Measurements from ENCODE around the gene STK25. TPM values are rescaled to one million over a fixed set of nuclear protein-coding genes. Genes with fewer than 3 reads are reported as not detected.

Gene STK25
- total and polyA plus RNA-seq, 2 experiments from 2014 or later = 125 to 304 TPM

DNA sequence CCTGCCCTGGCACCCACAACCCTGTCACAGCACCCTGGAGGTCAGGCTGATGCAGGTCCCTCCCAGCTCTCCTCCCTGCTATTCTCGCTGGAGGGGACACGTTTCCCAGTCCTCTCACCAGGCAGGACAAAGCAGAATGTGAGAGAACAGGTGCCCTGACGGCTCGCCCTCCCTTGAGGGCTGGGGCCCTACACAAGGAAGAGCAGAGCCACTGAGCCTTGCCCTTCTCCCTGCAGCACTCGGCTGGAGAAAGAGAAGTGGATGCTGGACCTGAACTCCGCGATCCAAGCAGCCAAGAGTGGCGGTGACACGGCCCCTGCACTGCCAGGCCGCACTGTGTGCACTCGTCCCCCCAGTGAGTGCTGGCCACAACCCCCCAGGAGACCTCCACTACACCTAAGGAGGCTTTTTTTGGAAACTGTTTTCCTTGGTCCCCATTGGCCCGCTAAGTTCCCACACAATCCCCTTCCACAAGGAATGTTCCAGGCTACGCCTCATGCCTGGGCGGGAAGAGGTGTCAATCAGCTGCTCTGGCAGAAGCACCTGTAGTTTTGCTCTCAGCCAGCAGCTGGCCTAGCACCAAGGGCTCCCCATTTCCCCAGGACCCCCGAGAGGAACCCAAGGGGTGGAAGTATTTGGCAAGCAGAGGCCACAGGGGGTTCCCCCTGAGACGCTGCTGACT, 17.4 kb downstream of the STK25 start:
- Histone ChIP-seq H3K4me3 (no peak overlapping the region), H2AFZ (no peak overlapping the region), H4K20me1 (replicated peaks; ENCODE audit: insufficient read depth) (no peaks in the 10 kb centered on the region), H3K4me1 (ENCODE audit: insufficient read depth) (no peaks in the 10 kb centered on the region), H3F3A (replicated peaks; ENCODE audit: low read depth) (no peaks in the 10 kb centered on the region; the same call in 1 of the 2 replicates), H3K9me2 (ENCODE audit: insufficient read depth) (no peaks in the 10 kb centered on the region), H3K27me3 (ENCODE audit: insufficient read depth) (no peaks in the 10 kb centered on the region), H3K27ac (ENCODE audit: low read depth) (no peak overlapping the region), H3K4me2 (no peak overlapping the region), H3K79me2 (replicated peaks; ENCODE audit: insufficient read depth) (no peaks in the 10 kb centered on the region), H3K36me3 (ENCODE audit: insufficient read depth) (no peaks in the 10 kb centered on the region)
- ATAC-seq = peak; percentile 54
- TF ChIP-seq ZNF331 (CRISPR knock-in tag; IDR thresholded peaks at IDR 0.05; ENCODE audit: low read depth) = no peak
- TF ChIP-seq CREB1 (CRISPR knock-in tag; IDR thresholded peaks at IDR 0.05; ENCODE audit: low read depth) = no peak
- TF ChIP-seq ZNF114 (CRISPR knock-in tag; IDR thresholded peaks at IDR 0.05) = no peak
- TF ChIP-seq, protein P1, sequence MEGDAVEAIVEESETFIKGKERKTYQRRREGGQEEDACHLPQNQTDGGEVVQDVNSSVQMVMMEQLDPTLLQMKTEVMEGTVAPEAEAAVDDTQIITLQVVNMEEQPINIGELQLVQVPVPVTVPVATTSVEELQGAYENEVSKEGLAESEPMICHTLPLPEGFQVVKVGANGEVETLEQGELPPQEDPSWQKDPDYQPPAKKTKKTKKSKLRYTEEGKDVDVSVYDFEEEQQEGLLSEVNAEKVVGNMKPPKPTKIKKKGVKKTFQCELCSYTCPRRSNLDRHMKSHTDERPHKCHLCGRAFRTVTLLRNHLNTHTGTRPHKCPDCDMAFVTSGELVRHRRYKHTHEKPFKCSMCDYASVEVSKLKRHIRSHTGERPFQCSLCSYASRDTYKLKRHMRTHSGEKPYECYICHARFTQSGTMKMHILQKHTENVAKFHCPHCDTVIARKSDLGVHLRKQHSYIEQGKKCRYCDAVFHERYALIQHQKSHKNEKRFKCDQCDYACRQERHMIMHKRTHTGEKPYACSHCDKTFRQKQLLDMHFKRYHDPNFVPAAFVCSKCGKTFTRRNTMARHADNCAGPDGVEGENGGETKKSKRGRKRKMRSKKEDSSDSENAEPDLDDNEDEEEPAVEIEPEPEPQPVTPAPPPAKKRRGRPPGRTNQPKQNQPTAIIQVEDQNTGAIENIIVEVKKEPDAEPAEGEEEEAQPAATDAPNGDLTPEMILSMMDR (conservative IDR thresholded peaks at IDR 0.05; ENCODE audit: low read depth in 2 of 2) = 0 out of 4 replicates have a peak, but pooled peaks of 1 of the 2 experiments have one; percentile 11
- Mint-ChIP-seq H3K4me1 (peaks cover 4% of the 10 kb centered on the region; the same call in 1 of the 3 replicates), H3K27me3 (ENCODE audit: insufficient read depth, low read depth, poor library complexity) (peaks cover 17% of the 10 kb centered on the region), H3K27ac (0 out of 2 replicates have a peak overlapping the region, but pooled peaks have one; percentile 37), H3K9me3 (no peaks in the 10 kb centered on the region; the same call in 2 of the 3 replicates), H3K36me3 (ENCODE audit: low read depth) (peaks cover 17% of the 10 kb centered on the region), H3K4me3 (no peak overlapping the region)
- peak; percentile 45 for DNase-seq (ENCODE audit: low spot score)

DNA sequence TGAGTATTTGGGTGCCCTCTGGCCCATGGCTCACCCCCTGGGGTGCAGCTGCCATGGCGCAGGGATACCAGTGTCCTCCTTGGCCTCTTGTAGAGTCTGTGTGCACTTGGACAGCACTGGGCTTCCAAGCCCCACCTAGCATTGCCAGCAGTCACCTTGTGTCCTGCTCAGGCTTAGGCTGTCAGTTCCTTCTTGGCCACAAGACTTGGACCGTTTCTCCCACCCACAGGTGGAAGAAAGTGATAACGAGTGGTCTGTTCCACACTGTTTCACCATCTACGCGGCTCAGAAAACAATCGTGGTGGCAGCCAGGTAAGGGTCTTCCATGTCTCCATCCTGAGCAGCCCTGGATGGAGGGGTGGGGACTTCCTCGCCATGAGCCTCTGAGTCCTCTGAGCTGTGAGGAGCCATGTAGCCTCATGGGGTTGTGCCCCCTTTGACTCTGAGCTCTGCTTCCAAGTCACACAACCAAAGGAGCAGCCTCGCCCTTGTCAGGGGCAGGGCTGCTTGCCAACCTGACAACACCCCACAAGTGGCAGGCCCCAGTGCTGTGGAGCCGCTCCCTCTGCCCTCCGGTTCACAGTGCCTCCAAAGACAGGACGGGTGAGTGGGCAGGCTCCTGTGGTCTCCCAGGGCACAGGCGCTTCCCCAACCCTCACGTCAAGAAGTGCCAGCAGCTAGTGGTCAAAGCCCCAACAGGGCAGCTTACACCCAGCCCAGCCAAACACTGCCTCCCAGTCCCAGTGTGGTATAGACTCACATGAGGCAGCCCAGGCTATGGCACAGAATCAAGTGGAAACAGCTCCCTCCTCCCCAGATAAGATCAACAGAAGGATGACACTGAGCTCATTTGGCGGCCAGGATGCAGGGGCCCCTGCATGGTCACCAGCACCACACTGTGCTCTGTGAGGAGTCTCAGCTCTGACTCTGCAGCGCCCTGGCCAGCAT, 18.4 kb downstream of the STK25 start:
- Histone ChIP-seq H3K9me2 (ENCODE audit: insufficient read depth) (no peaks in the 10 kb centered on the region), H3K4me3 (no peak overlapping the region), H3F3A (replicated peaks; ENCODE audit: low read depth) (no peaks in the 10 kb centered on the region; the same call in 1 of the 2 replicates), H3K27ac (ENCODE audit: low read depth) (no peak overlapping the region), H3K36me3 (ENCODE audit: insufficient read depth) (no peaks in the 10 kb centered on the region), H3K79me2 (replicated peaks; ENCODE audit: insufficient read depth) (no peaks in the 10 kb centered on the region), H3K4me1 (ENCODE audit: insufficient read depth) (no peaks in the 10 kb centered on the region), H3K27me3 (ENCODE audit: insufficient read depth) (no peaks in the 10 kb centered on the region), H2AFZ (no peak overlapping the region), H3K4me2 (no peak overlapping the region), H4K20me1 (replicated peaks; ENCODE audit: insufficient read depth) (no peaks in the 10 kb centered on the region)
- Mint-ChIP-seq H3K27ac (no peak overlapping the region), H3K4me1 (peaks cover 4% of the 10 kb centered on the region; the same call in 1 of the 3 replicates), H3K27me3 (ENCODE audit: insufficient read depth, low read depth, poor library complexity) (peaks cover 19% of the 10 kb centered on the region), H3K4me3 (no peak overlapping the region), H3K9me3 (no peaks in the 10 kb centered on the region; the same call in 1 of the 3 replicates), H3K36me3 (ENCODE audit: low read depth) (peaks cover 12% of the 10 kb centered on the region)
- peak; percentile 14; the same call in 2 of the 3 replicates for ATAC-seq
- no peak for DNase-seq (ENCODE audit: low spot score)
- no peak for TF ChIP-seq STAT1 (IDR thresholded peaks at IDR 0.05; ENCODE audit: unreplicated experiment)
- TF ChIP-seq, protein P2, sequence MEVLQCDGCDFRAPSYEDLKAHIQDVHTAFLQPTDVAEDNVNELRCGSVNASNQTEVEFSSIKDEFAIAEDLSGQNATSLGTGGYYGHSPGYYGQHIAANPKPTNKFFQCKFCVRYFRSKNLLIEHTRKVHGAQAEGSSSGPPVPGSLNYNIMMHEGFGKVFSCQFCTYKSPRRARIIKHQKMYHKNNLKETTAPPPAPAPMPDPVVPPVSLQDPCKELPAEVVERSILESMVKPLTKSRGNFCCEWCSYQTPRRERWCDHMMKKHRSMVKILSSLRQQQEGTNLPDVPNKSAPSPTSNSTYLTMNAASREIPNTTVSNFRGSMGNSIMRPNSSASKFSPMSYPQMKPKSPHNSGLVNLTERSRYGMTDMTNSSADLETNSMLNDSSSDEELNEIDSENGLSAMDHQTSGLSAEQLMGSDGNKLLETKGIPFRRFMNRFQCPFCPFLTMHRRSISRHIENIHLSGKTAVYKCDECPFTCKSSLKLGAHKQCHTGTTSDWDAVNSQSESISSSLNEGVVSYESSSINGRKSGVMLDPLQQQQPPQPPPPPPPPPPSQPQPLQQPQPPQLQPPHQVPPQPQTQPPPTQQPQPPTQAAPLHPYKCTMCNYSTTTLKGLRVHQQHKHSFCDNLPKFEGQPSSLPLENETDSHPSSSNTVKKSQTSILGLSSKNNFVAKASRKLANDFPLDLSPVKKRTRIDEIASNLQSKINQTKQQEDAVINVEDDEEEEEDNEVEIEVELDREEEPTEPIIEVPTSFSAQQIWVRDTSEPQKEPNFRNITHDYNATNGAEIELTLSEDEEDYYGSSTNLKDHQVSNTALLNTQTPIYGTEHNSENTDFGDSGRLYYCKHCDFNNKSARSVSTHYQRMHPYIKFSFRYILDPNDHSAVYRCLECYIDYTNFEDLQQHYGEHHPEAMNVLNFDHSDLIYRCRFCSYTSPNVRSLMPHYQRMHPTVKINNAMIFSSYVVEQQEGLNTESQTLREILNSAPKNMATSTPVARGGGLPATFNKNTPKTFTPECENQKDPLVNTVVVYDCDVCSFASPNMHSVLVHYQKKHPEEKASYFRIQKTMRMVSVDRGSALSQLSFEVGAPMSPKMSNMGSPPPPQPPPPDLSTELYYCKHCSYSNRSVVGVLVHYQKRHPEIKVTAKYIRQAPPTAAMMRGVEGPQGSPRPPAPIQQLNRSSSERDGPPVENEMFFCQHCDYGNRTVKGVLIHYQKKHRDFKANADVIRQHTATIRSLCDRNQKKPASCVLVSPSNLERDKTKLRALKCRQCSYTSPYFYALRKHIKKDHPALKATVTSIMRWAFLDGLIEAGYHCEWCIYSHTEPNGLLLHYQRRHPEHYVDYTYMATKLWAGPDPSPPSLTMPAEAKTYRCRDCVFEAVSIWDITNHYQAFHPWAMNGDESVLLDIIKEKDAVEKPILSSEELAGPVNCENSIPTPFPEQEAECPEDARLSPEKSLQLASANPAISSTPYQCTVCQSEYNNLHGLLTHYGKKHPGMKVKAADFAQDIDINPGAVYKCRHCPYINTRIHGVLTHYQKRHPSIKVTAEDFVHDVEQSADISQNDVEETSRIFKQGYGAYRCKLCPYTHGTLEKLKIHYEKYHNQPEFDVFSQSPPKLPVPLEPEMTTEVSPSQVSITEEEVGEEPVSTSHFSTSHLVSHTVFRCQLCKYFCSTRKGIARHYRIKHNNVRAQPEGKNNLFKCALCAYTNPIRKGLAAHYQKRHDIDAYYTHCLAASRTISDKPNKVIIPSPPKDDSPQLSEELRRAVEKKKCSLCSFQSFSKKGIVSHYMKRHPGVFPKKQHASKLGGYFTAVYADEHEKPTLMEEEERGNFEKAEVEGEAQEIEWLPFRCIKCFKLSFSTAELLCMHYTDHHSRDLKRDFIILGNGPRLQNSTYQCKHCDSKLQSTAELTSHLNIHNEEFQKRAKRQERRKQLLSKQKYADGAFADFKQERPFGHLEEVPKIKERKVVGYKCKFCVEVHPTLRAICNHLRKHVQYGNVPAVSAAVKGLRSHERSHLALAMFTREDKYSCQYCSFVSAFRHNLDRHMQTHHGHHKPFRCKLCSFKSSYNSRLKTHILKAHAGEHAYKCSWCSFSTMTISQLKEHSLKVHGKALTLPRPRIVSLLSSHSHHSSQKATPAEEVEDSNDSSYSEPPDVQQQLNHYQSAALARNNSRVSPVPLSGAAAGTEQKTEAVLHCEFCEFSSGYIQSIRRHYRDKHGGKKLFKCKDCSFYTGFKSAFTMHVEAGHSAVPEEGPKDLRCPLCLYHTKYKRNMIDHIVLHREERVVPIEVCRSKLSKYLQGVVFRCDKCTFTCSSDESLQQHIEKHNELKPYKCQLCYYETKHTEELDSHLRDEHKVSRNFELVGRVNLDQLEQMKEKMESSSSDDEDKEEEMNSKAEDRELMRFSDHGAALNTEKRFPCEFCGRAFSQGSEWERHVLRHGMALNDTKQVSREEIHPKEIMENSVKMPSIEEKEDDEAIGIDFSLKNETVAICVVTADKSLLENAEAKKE (CRISPR knock-in tag; IDR thresholded peaks at IDR 0.05) = no peak
- TF ChIP-seq POLR2AphosphoS5 (IDR thresholded peaks at IDR 0.05; ENCODE audit: low read depth) = no peak
- TF ChIP-seq NANOG (IDR thresholded peaks at IDR 0.05; ENCODE audit: borderline replicate concordance) = no peak
- TF ChIP-seq, protein P3, sequence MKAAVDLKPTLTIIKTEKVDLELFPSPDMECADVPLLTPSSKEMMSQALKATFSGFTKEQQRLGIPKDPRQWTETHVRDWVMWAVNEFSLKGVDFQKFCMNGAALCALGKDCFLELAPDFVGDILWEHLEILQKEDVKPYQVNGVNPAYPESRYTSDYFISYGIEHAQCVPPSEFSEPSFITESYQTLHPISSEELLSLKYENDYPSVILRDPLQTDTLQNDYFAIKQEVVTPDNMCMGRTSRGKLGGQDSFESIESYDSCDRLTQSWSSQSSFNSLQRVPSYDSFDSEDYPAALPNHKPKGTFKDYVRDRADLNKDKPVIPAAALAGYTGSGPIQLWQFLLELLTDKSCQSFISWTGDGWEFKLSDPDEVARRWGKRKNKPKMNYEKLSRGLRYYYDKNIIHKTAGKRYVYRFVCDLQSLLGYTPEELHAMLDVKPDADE (IDR thresholded peaks at IDR 0.05) = no peak
- no peak for TF ChIP-seq EZH2 (IDR thresholded peaks at IDR 0.05; ENCODE audit: low read depth, unreplicated experiment)
